Measurements from ENCODE around the gene PCLO. TPM values are rescaled to one million over a fixed set of nuclear protein-coding genes. Genes with fewer than 3 reads are reported as not detected.

Gene PCLO
- polyA plus RNA-seq, 2 of the 4 experiments (the other 2 are of a cell fraction): 0.41 to 1.1 TPM

- POLR2A ChIA-PET: no interaction called here
- Histone ChIP-seq H3K9me3 (0 out of 3 replicates have a peak, but pooled peaks cover 3% of the 10 kb centered on the region), H3K4me2 (no peak overlapping the region), H3K27ac (no peak overlapping the region), H3K4me1 (no peaks in the 10 kb centered on the region), H3K4me3 (no peak overlapping the region)
- ATAC-seq (no peak), DNase-seq (ENCODE audit: low read depth in 1 of 2, low spot score in 1 of 2) (no peak), FAIRE-seq (no peak)
- CTCF ChIA-PET: interaction anchor here (0.9 kb wide), 1 partner anchor 11 kb away, joined by 3 read pairs; no protein-coding TSS in a partner anchor
- WGBS (ENCODE audit: missing lambda C conversion rate): 65% methylated on average over 1 of the region's 1 CpG
- no peak for TF ChIP-seq HOXB13 (CRISPR knock-in tag; IDR thresholded peaks at IDR 0.05; ENCODE audit: low read depth)
- TF ChIP-seq HMGXB4 (CRISPR knock-in tag; IDR thresholded peaks at IDR 0.05; ENCODE audit: borderline replicate concordance): no peak
- TF ChIP-seq, protein P1, sequence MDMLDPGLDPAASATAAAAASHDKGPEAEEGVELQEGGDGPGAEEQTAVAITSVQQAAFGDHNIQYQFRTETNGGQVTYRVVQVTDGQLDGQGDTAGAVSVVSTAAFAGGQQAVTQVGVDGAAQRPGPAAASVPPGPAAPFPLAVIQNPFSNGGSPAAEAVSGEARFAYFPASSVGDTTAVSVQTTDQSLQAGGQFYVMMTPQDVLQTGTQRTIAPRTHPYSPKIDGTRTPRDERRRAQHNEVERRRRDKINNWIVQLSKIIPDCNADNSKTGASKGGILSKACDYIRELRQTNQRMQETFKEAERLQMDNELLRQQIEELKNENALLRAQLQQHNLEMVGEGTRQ (IDR thresholded peaks at IDR 0.05): no peak
- no peak for TF ChIP-seq RARB (CRISPR knock-in tag; IDR thresholded peaks at IDR 0.05)
- TF ChIP-seq MAFK (IDR thresholded peaks at IDR 0.05; ENCODE audit: partially characterized antibody): no peak
- TF ChIP-seq CHD4 (IDR thresholded peaks at IDR 0.05; ENCODE audit: borderline replicate concordance): no peak
- no peak for TF ChIP-seq ZSCAN20 (CRISPR knock-in tag; IDR thresholded peaks at IDR 0.05)
- TF ChIP-seq JUNB (IDR thresholded peaks at IDR 0.05): no peak
- TF ChIP-seq, protein P2, sequence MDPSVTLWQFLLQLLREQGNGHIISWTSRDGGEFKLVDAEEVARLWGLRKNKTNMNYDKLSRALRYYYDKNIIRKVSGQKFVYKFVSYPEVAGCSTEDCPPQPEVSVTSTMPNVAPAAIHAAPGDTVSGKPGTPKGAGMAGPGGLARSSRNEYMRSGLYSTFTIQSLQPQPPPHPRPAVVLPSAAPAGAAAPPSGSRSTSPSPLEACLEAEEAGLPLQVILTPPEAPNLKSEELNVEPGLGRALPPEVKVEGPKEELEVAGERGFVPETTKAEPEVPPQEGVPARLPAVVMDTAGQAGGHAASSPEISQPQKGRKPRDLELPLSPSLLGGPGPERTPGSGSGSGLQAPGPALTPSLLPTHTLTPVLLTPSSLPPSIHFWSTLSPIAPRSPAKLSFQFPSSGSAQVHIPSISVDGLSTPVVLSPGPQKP (IDR thresholded peaks at IDR 0.05; ENCODE audit: low read depth, low read length): no peak
- TF ChIP-seq EP300 (IDR thresholded peaks at IDR 0.05): no peak
- no peak for TF ChIP-seq CBX2 (IDR thresholded peaks at IDR 0.05; ENCODE audit: borderline replicate concordance, low read depth)
- TF ChIP-seq CTCF (IDR thresholded peaks at IDR 0.05): no peak
- no peak for TF ChIP-seq EHMT2 (IDR thresholded peaks at IDR 0.05; ENCODE audit: low read depth)
- TF ChIP-seq FOXS1 (CRISPR knock-in tag; IDR thresholded peaks at IDR 0.05): no peak
- no peak for TF ChIP-seq ESRRA (IDR thresholded peaks at IDR 0.05; ENCODE audit: borderline replicate concordance, low read length)
- no peak for TF ChIP-seq TFCP2L1 (CRISPR knock-in tag; IDR thresholded peaks at IDR 0.05)
- TF ChIP-seq HOXA7 (CRISPR knock-in tag; IDR thresholded peaks at IDR 0.05): no peak
- TF ChIP-seq TP53 (CRISPR knock-in tag; IDR thresholded peaks at IDR 0.05): no peak
- TF ChIP-seq RAD21 (conservative IDR thresholded peaks at IDR 0.05 in 1 of 2, IDR thresholded peaks at IDR 0.05 in 1 of 2): no peak
- TF ChIP-seq PBX3 (IDR thresholded peaks at IDR 0.05): no peak
These were observed 141.7 kb downstream of the PCLO start for GRCh38 chr7:83021032-83021431.

DNA sequence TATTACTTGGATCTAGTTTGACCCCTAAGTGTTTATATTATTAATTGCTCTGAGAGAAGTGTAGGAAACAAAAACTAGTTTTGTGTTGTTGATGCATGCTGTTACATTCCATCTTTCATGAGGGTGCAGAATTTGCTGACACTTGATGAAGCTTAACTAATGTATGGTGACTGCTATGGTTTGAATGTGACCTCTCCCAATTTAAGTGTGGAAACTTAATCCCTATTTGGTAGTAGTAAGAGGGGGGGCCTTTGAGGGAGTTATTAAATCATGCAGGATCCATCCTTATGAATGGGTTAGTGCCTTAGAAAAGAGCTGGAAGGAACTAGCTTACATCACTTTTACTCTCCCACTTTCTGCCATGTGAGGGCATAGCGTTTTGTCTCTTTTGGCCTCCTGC is 142.5 kb downstream of the PCLO start:
- H3K9me3 ChIP-seq: 0 out of 3 replicates have a peak, but pooled peaks cover 3% of the 10 kb centered on the region
- ATAC-seq: no peak
- no peaks in the 10 kb centered on the region for H3K4me1 ChIP-seq
- no peak for DNase-seq (ENCODE audit: low read depth in 1 of 2, low spot score in 1 of 2)
- H3K4me2 ChIP-seq: no peak overlapping the region
- POLR2A ChIA-PET: no interaction called here
- no peak overlapping the region for H3K4me3 ChIP-seq
- CTCF ChIA-PET: interaction anchor here (0.9 kb wide), 1 partner anchor 10 kb away, joined by 3 read pairs; no protein-coding TSS in a partner anchor
- WGBS (ENCODE audit: missing lambda C conversion rate): 14% methylated on average over 1 of the region's 1 CpG
- no peak overlapping the region for H3K27ac ChIP-seq
- no peak for FAIRE-seq
- TF ChIP-seq RCOR1 (IDR thresholded peaks at IDR 0.05; ENCODE audit: low read depth, low read length) (no peak), ZC3H11A (IDR thresholded peaks at IDR 0.05) (no peak), POLR2AphosphoS2 (conservative IDR thresholded peaks at IDR 0.05; ENCODE audit: low read length) (no peak), NR3C1 (IDR thresholded peaks at IDR 0.05) (no peak), GATA3 (IDR thresholded peaks at IDR 0.05; ENCODE audit: borderline replicate concordance) (no peak), EHF (CRISPR knock-in tag; IDR thresholded peaks at IDR 0.05) (no peak), REST (IDR thresholded peaks at IDR 0.05) (no peak), ATOH8 (CRISPR knock-in tag; IDR thresholded peaks at IDR 0.05; ENCODE audit: low read depth) (no peak)

All from A549 (cell line).